Rectal smooth muscle tissue (tissue), 1 donor: ENCODE measurements around the gene CPM.
"Not testable (repeated sequence)": the region's sequence is repeated elsewhere in the genome, so short reads cannot be mapped to it uniquely, and the experiment has no call there.

Source experiments
- H3K27ac ChIP-seq: one replicate; pipeline ENCODE4 v1.7.0; 2013; ENCODE audit warnings: low read depth, low read length, inconsistent platforms
- H3K27me3 ChIP-seq: one replicate; pipeline ENCODE4 v1.7.0; 2013; ENCODE audit warnings: low read length; ENCODE audit not compliant: control insufficient read depth, insufficient read depth
- H3K36me3 ChIP-seq: one replicate; pipeline ENCODE4 v1.7.0; 2013; ENCODE audit warnings: low read length; ENCODE audit not compliant: control insufficient read depth, insufficient read depth
- H3K4me1 ChIP-seq: one replicate; pipeline ENCODE4 v1.7.0; 2013; ENCODE audit warnings: low read length; ENCODE audit not compliant: control insufficient read depth, insufficient read depth
- H3K4me3 ChIP-seq: one replicate; pipeline ENCODE4 v1.7.0; 2013; ENCODE audit warnings: low read length
- H3K9ac ChIP-seq: one replicate; pipeline ENCODE4 v1.7.0; 2013; ENCODE audit warnings: low read length

Gene CPM

GRCh38 chr12:68821357-68822188 is 111.4 kb downstream of the CPM start:
- H3K4me3 ChIP-seq = no peak overlapping the region
- no peak overlapping the region for H3K9ac ChIP-seq
- no peaks in the 10 kb centered on the region for H3K4me1 ChIP-seq
- no peaks in the 10 kb centered on the region for H3K27me3 ChIP-seq
- H3K27ac ChIP-seq = no peak overlapping the region
- peaks cover 13% of the 10 kb centered on the region for H3K36me3 ChIP-seq

- not testable (repeated sequence) for H3K27ac ChIP-seq, H3K4me1 ChIP-seq, H3K4me3 ChIP-seq, H3K36me3 ChIP-seq, H3K27me3 ChIP-seq, H3K9ac ChIP-seq
Observed at GRCh38 chr12:68819481-68819880, 113.5 kb downstream of the CPM start.

GRCh38 chr12:68815928-68816800 is 116.8 kb downstream of the CPM start:
- Histone ChIP-seq H3K27ac (no peak overlapping the region), H3K27me3 (no peaks in the 10 kb centered on the region), H3K9ac (no peak overlapping the region), H3K36me3 (peaks cover 7% of the 10 kb centered on the region), H3K4me1 (peaks cover 3% of the 10 kb centered on the region), H3K4me3 (no peak overlapping the region)

- peaks cover 3% of the 10 kb centered on the region for H3K4me1 ChIP-seq
- H3K36me3 ChIP-seq = peaks cover 7% of the 10 kb centered on the region
- no peak overlapping the region for H3K9ac ChIP-seq
- H3K4me3 ChIP-seq = no peak overlapping the region
- H3K27ac ChIP-seq = no peak overlapping the region
- H3K27me3 ChIP-seq = no peaks in the 10 kb centered on the region
Observed at GRCh38 chr12:68815232-68815927, 117.6 kb downstream of the CPM start.

GRCh38 chr12:68814490-68815231 is 118.3 kb downstream of the CPM start:
- no peak overlapping the region for H3K4me3 ChIP-seq
- peaks cover 5% of the 10 kb centered on the region for H3K36me3 ChIP-seq
- H3K9ac ChIP-seq = no peak overlapping the region
- H3K27me3 ChIP-seq = no peaks in the 10 kb centered on the region
- H3K27ac ChIP-seq = no peak overlapping the region
- H3K4me1 ChIP-seq = peaks cover 3% of the 10 kb centered on the region

- Histone ChIP-seq H3K4me3 (no peak overlapping the region), H3K9ac (no peak overlapping the region), H3K27me3 (no peaks in the 10 kb centered on the region), H3K36me3 (peaks cover 5% of the 10 kb centered on the region), H3K4me1 (peaks cover 5% of the 10 kb centered on the region), H3K27ac (no peak overlapping the region)
Observed at GRCh38 chr12:68813242-68813593, 119.8 kb downstream of the CPM start.

- no peaks in the 10 kb centered on the region for H3K27me3 ChIP-seq
- no peak overlapping the region for H3K4me3 ChIP-seq
- peaks cover 5% of the 10 kb centered on the region for H3K4me1 ChIP-seq
- H3K27ac ChIP-seq = no peak overlapping the region
- H3K36me3 ChIP-seq = peaks cover 5% of the 10 kb centered on the region
- no peak overlapping the region for H3K9ac ChIP-seq
Observed at GRCh38 chr12:68812553-68813241, 120.3 kb downstream of the CPM start.

GRCh38 chr12:68811573-68811972 is 121.4 kb downstream of the CPM start:
- H3K4me3 ChIP-seq, H3K27me3 ChIP-seq, H3K36me3 ChIP-seq, H3K27ac ChIP-seq, H3K9ac ChIP-seq, H3K4me1 ChIP-seq: not testable (repeated sequence)

- not testable (repeated sequence) for H3K27me3 ChIP-seq, H3K4me3 ChIP-seq, H3K27ac ChIP-seq, H3K36me3 ChIP-seq, H3K4me1 ChIP-seq, H3K9ac ChIP-seq
Observed at GRCh38 chr12:68810027-68810389, 123.0 kb downstream of the CPM start.

- Histone ChIP-seq H3K36me3 (peaks cover 2% of the 10 kb centered on the region), H3K27me3 (no peaks in the 10 kb centered on the region), H3K27ac (peak overlapping the region; percentile 86), H3K9ac (peak overlapping the region; percentile 25), H3K4me3 (peak overlapping the region; percentile 71), H3K4me1 (peaks cover 5% of the 10 kb centered on the region)
Observed at GRCh38 chr12:68809190-68810026, 123.6 kb downstream of the CPM start.
